ENCODE measurements around the gene DUSP16. TPM values are rescaled to one million over a fixed set of nuclear protein-coding genes. Genes with fewer than 3 reads are reported as not detected.
"Not testable (repeated sequence)": the region's sequence is repeated elsewhere in the genome, so short reads cannot be mapped to it uniquely, and the experiment has no call there.

The DUSP16 gene
- total RNA-seq, 4 donors from 2014 or later: 16.1 to 47.0 (median 40.0) TPM

DNA sequence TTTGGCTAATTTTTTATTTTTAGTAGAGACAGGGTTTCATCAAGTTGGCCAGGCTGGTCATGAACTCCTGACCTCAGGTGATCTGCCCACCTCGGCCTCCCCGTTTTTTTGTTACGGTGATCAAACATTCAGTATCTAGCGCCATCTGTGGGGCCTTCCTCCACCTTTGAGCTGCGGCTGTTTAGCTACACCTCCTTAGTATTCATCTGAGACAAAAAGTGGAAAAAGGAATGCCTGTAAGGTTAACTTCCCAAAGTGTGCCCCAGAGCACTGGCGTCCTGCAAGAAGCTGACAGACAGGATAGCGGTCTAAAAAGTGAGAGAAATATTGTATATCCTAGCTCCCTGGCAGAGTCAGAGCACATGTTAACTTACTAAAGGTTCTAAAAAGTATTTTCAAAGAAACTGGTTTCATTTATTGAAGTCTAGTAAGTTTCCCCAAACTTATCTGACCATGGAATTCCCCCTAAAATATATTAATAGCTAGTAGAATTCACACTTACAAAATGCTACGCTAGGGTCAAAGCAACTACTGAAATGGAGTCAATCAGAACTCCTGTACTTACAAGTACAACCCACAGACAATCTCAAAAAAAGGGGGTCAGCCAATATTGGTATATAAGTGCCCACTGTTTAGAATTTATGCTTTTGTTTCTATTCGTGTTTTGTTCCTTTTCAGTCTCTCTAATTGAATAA is 59.1 kb downstream of the DUSP16 start:
- Histone ChIP-seq H3K9me3 (no peaks in the 10 kb centered on the region), H3K27ac (no peak overlapping the region), H3K4me3 (no peak overlapping the region), H3K27me3 (no peaks in the 10 kb centered on the region), H3K4me1 (peaks cover 5 to 24% (median 9%) of the 10 kb centered on the region in 4 donors), H3K36me3 (no peaks in the 10 kb centered on the region)
- in situ Hi-C loops (cut with MboI; ENCODE audit: low pct_ligation_motif_present in 1 of 4, low pct_unique_long_range_greater_than_20kb in 1 of 4, low sequenced_read_pairs in 3 of 4): loop anchor here in 1 of 4 donors (10.0 kb wide), 1 partner anchor 141 kb away; no protein-coding TSS in a partner anchor
- intact Hi-C loops (cut with DNase I; ENCODE audit: low total_unique reads): no loop called here
- WGBS, 2 donors (ENCODE audit: low coverage in 1 of 2): 85 to 87% methylated on average over 3 to 9 of the region's 9 CpGs
- TF ChIP-seq POLR2A (IDR thresholded peaks at IDR 0.05): no peak
- no peak for DNase-seq

GRCh38 chr12:12502815-12503151 is 59.9 kb downstream of the DUSP16 start:
- no peak overlapping the region for H3K4me3 ChIP-seq
- WGBS, 2 donors (ENCODE audit: low coverage in 1 of 2): 83 to 89% methylated on average over 1 to 5 of the region's 5 CpGs
- in situ Hi-C loops (cut with MboI; ENCODE audit: low pct_ligation_motif_present in 1 of 4, low pct_unique_long_range_greater_than_20kb in 1 of 4, low sequenced_read_pairs in 3 of 4): loop anchor here in 1 of 4 donors (10.0 kb wide), 1 partner anchor 142 kb away; no protein-coding TSS in a partner anchor
- H3K36me3 ChIP-seq: no peaks in the 10 kb centered on the region
- H3K27me3 ChIP-seq: no peaks in the 10 kb centered on the region
- no peak overlapping the region for H3K27ac ChIP-seq
- TF ChIP-seq EP300 (IDR thresholded peaks at IDR 0.05; ENCODE audit: low read depth) (no peak), POLR2A (IDR thresholded peaks at IDR 0.05) (no peak), POLR2AphosphoS5 (IDR thresholded peaks at IDR 0.05) (no peak), CTCF (IDR thresholded peaks at IDR 0.05) (no peak)
- peaks cover 5 to 24% (median 9%) of the 10 kb centered on the region in 4 donors for H3K4me1 ChIP-seq
- intact Hi-C loops (cut with DNase I; ENCODE audit: low total_unique reads): no loop called here
- DNase-seq: no peak
- no peaks in the 10 kb centered on the region for H3K9me3 ChIP-seq

GRCh38 chr12:12502130-12502814 is 60.4 kb downstream of the DUSP16 start:
- H3K4me1 ChIP-seq: peaks cover 5 to 24% (median 8%) of the 10 kb centered on the region in 4 donors
- H3K27me3 ChIP-seq; H3K9me3 ChIP-seq; H3K4me3 ChIP-seq; DNase-seq; H3K36me3 ChIP-seq; H3K27ac ChIP-seq; intact Hi-C loops (cut with DNase I; ENCODE audit: low total_unique reads): not testable (repeated sequence)
- in situ Hi-C loops (cut with MboI; ENCODE audit: low pct_ligation_motif_present in 1 of 4, low pct_unique_long_range_greater_than_20kb in 1 of 4, low sequenced_read_pairs in 3 of 4): loop anchor here in 1 of 4 donors (10.0 kb wide), 1 partner anchor 143 kb away; no protein-coding TSS in a partner anchor
- 81 to 100% methylated on average over 7 of the region's 7 CpGs for WGBS, 2 donors (ENCODE audit: low coverage in 1 of 2)

DNA sequence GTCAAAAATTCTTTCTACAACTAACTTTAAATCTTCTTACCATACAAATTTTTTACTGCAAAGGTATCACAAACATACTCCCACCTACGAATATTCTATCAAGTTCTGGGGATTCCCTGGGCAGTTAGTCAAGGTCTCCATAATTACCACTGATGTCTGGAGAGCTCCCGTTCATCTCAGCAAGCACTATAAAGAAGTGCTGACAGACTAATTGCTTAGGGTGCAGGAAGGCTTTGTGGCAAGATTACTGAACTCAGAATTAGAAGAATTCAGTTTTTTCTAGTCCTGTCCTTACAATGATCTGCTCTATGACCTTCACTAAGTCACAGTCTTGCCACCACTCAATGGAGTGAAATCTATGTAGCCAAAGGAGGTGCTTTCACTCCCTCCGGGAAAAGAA is 61.5 kb downstream of the DUSP16 start:
- Histone ChIP-seq H3K27ac (no peak overlapping the region), H3K4me1 (peaks cover 0 to 14% (median 8%) of the 10 kb centered on the region in 4 donors), H3K36me3 (peaks cover 0 to 7% (median 0%) of the 10 kb centered on the region in 4 donors), H3K9me3 (no peaks in the 10 kb centered on the region), H3K4me3 (no peak overlapping the region), H3K27me3 (no peaks in the 10 kb centered on the region)
- no peak for TF ChIP-seq POLR2A (IDR thresholded peaks at IDR 0.05)
- TF ChIP-seq CTCF (IDR thresholded peaks at IDR 0.05): no peak
- no peak for TF ChIP-seq EP300 (IDR thresholded peaks at IDR 0.05; ENCODE audit: low read depth)
- TF ChIP-seq POLR2AphosphoS5 (IDR thresholded peaks at IDR 0.05): no peak
- DNase-seq: no peak
- in situ Hi-C loops (cut with MboI; ENCODE audit: low pct_ligation_motif_present in 1 of 4, low pct_unique_long_range_greater_than_20kb in 1 of 4, low sequenced_read_pairs in 3 of 4): loop anchor here in 1 of 4 donors (10.0 kb wide), 1 partner anchor 144 kb away; no protein-coding TSS in a partner anchor
- intact Hi-C loops (cut with DNase I; ENCODE audit: low total_unique reads): no loop called here
- 81 to 82% methylated on average over 3 of the region's 3 CpGs for WGBS, 2 donors (ENCODE audit: low coverage in 1 of 2)

DNA sequence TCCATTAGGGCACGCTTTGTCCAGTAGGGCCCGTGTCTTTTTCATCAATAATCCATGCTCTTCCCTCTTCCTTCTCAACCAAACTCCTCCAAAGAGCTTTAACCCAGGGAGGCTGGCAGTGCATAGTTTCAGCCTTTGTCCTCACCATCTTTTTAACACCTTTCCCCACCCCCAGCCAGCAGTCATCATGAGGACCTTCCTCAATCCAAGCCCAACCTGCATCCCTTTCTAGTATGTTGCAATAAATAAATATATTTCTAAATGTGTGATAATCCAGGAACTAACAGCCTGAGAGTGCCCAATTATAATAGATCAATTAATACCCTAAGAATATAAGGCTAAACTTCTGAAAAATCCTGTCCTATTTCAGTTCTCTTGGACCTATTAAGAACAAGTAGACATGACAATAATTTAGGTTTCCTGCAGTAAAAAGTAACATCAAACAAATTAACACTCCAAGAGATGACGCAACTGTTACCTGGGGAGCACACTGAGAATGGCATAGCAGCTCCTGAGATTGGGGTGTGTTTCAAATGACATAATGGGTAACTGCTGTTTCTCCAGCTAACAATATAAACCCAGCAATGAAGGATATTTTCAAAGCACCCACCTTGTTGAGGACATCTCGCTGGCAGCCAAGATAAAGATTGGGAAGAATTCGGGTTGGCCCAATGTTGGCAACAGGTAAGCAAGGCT is 62.6 kb downstream of the DUSP16 start:
- in situ Hi-C loops (cut with MboI; ENCODE audit: low pct_ligation_motif_present in 1 of 4, low pct_unique_long_range_greater_than_20kb in 1 of 4, low sequenced_read_pairs in 3 of 4) (loop anchor here in 1 of 4 donors (10.0 kb wide), 1 partner anchor 145 kb away; no protein-coding TSS in a partner anchor), intact Hi-C loops (cut with DNase I; ENCODE audit: low total_unique reads) (no loop called here)
- Histone ChIP-seq H3K27me3 (no peaks in the 10 kb centered on the region), H3K4me1 (peaks cover 0 to 4% (median 1%) of the 10 kb centered on the region in 4 donors), H3K36me3 (peaks cover 0 to 12% (median 0%) of the 10 kb centered on the region in 4 donors), H3K4me3 (no peak overlapping the region), H3K27ac (no peak overlapping the region), H3K9me3 (no peaks in the 10 kb centered on the region)
- WGBS, 2 donors (ENCODE audit: low coverage in 1 of 2): 90 to 95% methylated on average over 5 of the region's 5 CpGs
- no peak for DNase-seq
- TF ChIP-seq POLR2A (IDR thresholded peaks at IDR 0.05) (no peak), EP300 (IDR thresholded peaks at IDR 0.05; ENCODE audit: low read depth) (no peak)

Measured in transverse colon (tissue), 4 donors.